ENCODE data around the gene CAPZB. TPM values are rescaled to one million over a fixed set of nuclear protein-coding genes. Genes with fewer than 3 reads are reported as not detected.
A peak's percentile ranks its signal among the peaks of the same experiment; 100 is the strongest.

Gene CAPZB
- total RNA-seq, 3 donors from 2014 or later (not counting 1 experiment from before 2014, with no cell fraction given), result 369 to 393 (median 375) TPM

GRCh38 chr1:19360843-19361610, 124.3 kb downstream of the CAPZB start:
- H3K9me3 Mint-ChIP-seq, result no peaks in the 10 kb centered on the region
- intact Hi-C loops (cut with micrococcal nuclease), result no loop called here
- WGBS (ENCODE audit: insufficient coverage), result 80% methylated on average over 18 of the region's 18 CpGs
- TF ChIP-seq CTCF (IDR thresholded peaks at IDR 0.05), result no peak
- no peak for DNase-seq
- Histone ChIP-seq H3K36me3 (ENCODE audit: control insufficient read depth, insufficient read depth, low read length) (peaks cover 15% of the 10 kb centered on the region), H3K9me3 (ENCODE audit: control insufficient read depth, insufficient read depth, low read length) (no peaks in the 10 kb centered on the region), H3K27me3 (ENCODE audit: control insufficient read depth, insufficient read depth, low read length) (no peaks in the 10 kb centered on the region), H3K27ac (ENCODE audit: low read length) (no peak overlapping the region), H3K4me1 (ENCODE audit: control insufficient read depth, insufficient read depth, low read length) (peaks cover 9% of the 10 kb centered on the region), H3K4me3 (ENCODE audit: low read length) (no peak overlapping the region)
- no peaks in the 10 kb centered on the region for H3K36me3 Mint-ChIP-seq
- no peak overlapping the region for H3K4me3 Mint-ChIP-seq
- no peak for ATAC-seq
- H3K27ac Mint-ChIP-seq, result peak overlapping the region; percentile 41 to 69
- H3K4me1 Mint-ChIP-seq, result peaks cover 50 to 53% of the 10 kb centered on the region in 2 donors
- H3K27me3 Mint-ChIP-seq (ENCODE audit: low read depth in 2 of 2), result no peaks in the 10 kb centered on the region

- DNase-seq (no peak), ATAC-seq (no peak)
- Histone ChIP-seq H3K27me3 (ENCODE audit: control insufficient read depth, insufficient read depth, low read length) (no peaks in the 10 kb centered on the region), H3K9me3 (ENCODE audit: control insufficient read depth, insufficient read depth, low read length) (no peaks in the 10 kb centered on the region), H3K36me3 (ENCODE audit: control insufficient read depth, insufficient read depth, low read length) (peaks cover 21% of the 10 kb centered on the region), H3K4me1 (ENCODE audit: control insufficient read depth, insufficient read depth, low read length) (peaks cover 9% of the 10 kb centered on the region), H3K27ac (ENCODE audit: low read length) (no peak overlapping the region), H3K4me3 (ENCODE audit: low read length) (no peak overlapping the region)
- Mint-ChIP-seq H3K4me1 (peaks cover 48 to 51% of the 10 kb centered on the region in 2 donors), H3K27me3 (ENCODE audit: low read depth in 2 of 2) (no peaks in the 10 kb centered on the region), H3K9me3 (no peaks in the 10 kb centered on the region), H3K36me3 (no peaks in the 10 kb centered on the region), H3K27ac (peak overlapping the region in 1 of 2 donors; percentile 69), H3K4me3 (no peak overlapping the region)
- intact Hi-C loops (cut with micrococcal nuclease), result no loop called here
- 83% methylated on average over 11 of the region's 11 CpGs for WGBS (ENCODE audit: insufficient coverage)
- no peak for TF ChIP-seq CTCF (IDR thresholded peaks at IDR 0.05)
Observed at GRCh38 chr1:19360432-19360831, 124.9 kb downstream of the CAPZB start.

GRCh38 chr1:19360016-19360415, 125.3 kb downstream of the CAPZB start:
- DNase-seq (no peak), ATAC-seq (no peak)
- Mint-ChIP-seq H3K36me3 (no peaks in the 10 kb centered on the region), H3K4me3 (no peak overlapping the region), H3K27me3 (ENCODE audit: low read depth in 2 of 2) (no peaks in the 10 kb centered on the region), H3K27ac (peak overlapping the region; percentile 43 to 69), H3K9me3 (no peaks in the 10 kb centered on the region), H3K4me1 (peaks cover 44 to 47% of the 10 kb centered on the region in 2 donors)
- Histone ChIP-seq H3K36me3 (ENCODE audit: control insufficient read depth, insufficient read depth, low read length) (peaks cover 23% of the 10 kb centered on the region), H3K27ac (ENCODE audit: low read length) (no peak overlapping the region), H3K27me3 (ENCODE audit: control insufficient read depth, insufficient read depth, low read length) (no peaks in the 10 kb centered on the region), H3K9me3 (ENCODE audit: control insufficient read depth, insufficient read depth, low read length) (no peaks in the 10 kb centered on the region), H3K4me3 (ENCODE audit: low read length) (no peak overlapping the region), H3K4me1 (ENCODE audit: control insufficient read depth, insufficient read depth, low read length) (peaks cover 9% of the 10 kb centered on the region)
- 41% methylated on average over 6 of the region's 6 CpGs for WGBS (ENCODE audit: insufficient coverage)
- TF ChIP-seq CTCF (IDR thresholded peaks at IDR 0.05), result no peak
- intact Hi-C loops (cut with micrococcal nuclease), result no loop called here
